Skin of body (tissue), 2 donors: ENCODE measurements around the gene FUT8. TPM values are rescaled to one million over a fixed set of nuclear protein-coding genes. Genes with fewer than 3 reads are reported as not detected.
A peak's percentile ranks its signal among the peaks of the same experiment; 100 is the strongest.
"Not testable (repeated sequence)": the region's sequence is repeated elsewhere in the genome, so short reads cannot be mapped to it uniquely, and the experiment has no call there.

Experiments used
- DNase-seq: peaks from one replicate; lab custom pipeline; 2025; lab: John Stamatoyannopoulos, UW
- total RNA-seq: library from RNA; depleted of rRNA; stranded (reverse); fragments of >200 nt; gene quantifications from one replicate; pipeline ENCODE4 v1.2.3, GENCODE V29; 2014

Gene FUT8
- total RNA-seq, 1 donor from 2014 or later = 39.6 TPM

GRCh38 chr14:65449647-65450046 is 37.1 kb downstream of the FUT8 start:
- DNase-seq = no peak

DNA sequence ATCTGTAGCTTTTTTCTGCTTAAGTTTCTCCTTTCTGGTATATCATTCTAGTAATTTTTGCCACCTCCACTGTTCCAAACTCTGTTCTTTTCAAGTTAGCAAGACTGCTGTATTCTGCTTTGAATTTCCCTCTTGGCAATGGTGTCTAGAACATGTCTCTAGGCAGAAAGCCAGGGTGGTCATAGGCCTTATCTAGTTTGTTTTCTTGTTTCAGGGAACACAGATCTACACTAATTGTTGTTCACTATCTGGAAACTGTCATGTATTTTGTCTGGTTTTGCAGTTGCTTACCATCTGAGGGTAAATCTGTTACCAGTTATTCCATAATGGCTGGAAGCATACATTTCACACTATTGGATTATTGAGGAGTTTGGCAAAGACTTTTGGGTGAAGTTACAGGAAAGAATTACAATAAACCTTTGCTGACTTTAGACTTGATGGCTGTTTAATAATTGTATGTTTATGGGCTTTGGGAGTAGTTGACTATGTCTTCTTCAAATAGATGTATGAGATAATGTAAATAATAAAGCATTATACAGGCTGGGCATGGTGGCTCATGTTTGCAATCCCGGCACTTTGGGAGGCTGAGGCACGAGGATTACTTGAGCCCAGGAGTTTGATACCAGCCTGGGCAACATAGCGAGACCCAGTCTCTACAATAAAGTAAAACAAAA is 41.4 kb downstream of the FUT8 start:
- DNase-seq = peak; percentile 2

- no peak for DNase-seq
These were observed 43.7 kb downstream of the FUT8 start for GRCh38 chr14:65456247-65456646.

GRCh38 chr14:65461730-65462129 is 49.2 kb downstream of the FUT8 start:
- DNase-seq = no peak

GRCh38 chr14:65462411-65462810 is 49.9 kb downstream of the FUT8 start:
- DNase-seq = no peak

GRCh38 chr14:65465584-65465983 is 53.1 kb downstream of the FUT8 start:
- no peak for DNase-seq

- not testable (repeated sequence) for DNase-seq
These were observed 55.4 kb downstream of the FUT8 start for GRCh38 chr14:65467926-65468325.

DNA sequence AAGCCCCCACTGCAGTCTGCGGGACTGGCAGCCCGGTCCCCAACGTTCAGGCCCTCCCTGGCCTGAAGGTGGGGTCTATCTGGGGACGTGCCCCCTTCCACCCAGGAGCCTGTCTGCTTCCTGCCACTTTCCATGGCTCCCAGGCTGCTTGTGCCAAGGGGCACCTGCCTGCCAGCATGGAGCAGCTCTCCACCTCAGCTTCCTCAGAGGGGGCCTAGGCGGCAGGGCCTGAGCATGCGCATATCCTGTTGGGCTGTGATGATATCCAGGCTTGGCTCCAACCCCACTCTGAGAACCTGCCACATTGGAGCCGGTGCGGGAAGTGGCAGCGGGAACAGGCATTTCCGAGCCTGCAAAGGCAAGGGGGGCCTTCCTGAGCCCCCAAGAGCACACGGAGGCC is 57.4 kb downstream of the FUT8 start:
- no peak for DNase-seq

GRCh38 chr14:65470404-65470880 is 57.9 kb downstream of the FUT8 start:
- no peak for DNase-seq

DNA sequence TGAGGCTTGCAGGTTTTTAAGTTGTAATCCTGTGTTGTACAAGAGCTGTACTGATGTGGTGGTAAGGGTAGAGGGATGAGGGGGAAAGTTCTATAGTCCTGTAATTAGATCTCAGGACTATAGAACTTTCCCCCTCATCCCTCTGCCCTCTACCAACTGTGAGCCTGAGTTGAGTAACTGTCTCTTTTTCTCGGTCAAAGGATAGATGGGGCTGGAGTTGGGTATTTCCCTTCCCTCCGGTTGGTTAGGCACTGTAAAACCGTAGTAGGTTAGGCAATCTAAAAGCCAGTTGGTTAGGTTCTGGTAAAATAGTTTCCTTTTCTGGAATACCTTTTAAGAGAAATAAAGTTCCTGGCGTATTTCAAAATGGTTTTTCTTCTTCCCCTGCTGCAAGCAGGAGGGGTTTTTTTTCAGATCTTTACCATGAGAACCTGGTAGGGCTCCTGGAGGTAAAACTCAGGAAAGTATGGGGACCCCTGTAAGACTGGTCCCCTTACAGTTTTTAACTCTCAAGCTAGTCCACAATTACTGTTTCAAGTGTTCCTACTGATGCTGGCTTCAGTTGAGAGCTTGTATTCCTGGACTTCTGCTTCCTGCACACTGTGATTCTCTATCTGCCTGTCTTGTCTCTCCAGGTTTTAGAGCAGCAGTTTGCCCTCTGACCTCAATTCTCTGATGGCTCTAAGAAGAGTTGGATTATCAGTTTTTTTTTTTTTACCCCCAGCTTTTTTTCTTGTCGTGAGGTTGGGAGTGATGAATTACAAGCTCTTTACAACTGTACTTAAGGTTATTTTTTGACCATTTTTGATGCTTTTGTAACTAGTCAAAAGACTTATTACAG is 58.7 kb downstream of the FUT8 start:
- DNase-seq = no peak

DNA sequence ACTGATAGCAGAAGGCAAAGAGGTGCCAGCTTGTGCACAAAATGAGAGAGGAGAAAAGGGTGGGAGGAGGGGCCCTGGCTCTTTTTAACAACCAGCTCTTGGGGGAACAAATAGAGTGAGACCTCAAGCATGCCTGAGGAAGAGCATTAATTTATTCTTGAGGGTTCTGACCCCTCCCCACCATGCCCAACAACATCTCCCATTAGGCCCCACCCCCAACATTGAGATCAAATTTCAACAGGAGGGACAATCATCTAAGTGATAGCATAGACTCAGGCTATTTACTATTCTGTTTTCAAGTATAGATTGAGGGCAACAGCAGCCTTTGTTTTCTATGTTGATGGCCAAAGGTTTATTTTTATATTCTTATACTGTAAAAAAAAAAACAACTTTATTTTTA is 59.7 kb downstream of the FUT8 start:
- no peak for DNase-seq

DNA sequence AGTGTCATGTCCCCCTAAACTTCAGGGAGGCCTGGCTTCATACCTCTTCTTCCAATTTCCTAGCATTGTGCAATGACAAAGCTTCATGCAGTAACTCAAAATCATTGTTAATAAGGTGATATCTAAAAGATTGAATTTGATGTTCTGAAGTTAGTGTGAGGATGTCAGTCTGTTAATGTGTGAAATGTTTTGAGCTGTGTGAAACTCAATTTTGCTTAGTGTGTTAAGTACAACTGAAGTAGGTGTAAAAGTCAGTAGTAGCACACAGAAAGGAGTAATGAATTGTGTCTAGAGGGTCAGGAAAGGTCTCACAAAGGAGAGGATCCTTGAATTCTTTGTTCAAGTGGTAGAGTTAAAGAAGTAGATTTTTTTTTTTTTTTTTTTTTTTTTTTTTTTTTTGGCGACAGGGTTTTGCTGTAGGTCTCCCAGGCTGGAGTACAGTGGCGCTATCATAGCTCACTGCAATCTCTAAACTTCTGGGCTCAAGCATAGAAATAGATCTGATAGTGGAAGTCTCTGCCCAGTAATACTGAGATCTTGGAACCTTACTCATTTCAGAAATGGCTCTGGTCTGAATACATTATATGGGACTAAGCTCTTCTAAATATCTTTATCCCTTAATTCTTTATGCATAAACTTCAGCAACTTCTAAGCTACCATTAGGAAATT is 63.9 kb downstream of the FUT8 start:
- no peak for DNase-seq

DNA sequence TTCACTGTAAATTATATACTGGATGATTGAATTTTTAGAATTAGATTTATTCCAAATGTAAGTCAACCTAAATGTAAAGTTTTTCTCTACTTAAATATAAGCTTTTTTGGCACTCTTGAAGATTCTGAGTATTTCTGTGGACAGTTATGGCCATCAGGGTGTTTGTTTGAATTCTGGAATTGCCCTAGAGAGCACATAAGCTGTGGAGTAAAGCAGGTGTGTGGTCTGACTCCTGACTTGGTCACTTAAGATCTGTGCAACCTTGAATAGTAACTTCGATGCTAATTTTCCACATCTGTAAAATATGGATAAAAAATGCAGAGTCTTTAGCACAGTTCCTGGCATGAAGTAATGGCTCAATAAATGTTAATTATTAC is 64.4 kb downstream of the FUT8 start:
- no peak for DNase-seq

- DNase-seq = no peak
These were observed 65.5 kb downstream of the FUT8 start for GRCh38 chr14:65478017-65478416.

GRCh38 chr14:65478596-65478995 is 66.1 kb downstream of the FUT8 start:
- DNase-seq = no peak

DNA sequence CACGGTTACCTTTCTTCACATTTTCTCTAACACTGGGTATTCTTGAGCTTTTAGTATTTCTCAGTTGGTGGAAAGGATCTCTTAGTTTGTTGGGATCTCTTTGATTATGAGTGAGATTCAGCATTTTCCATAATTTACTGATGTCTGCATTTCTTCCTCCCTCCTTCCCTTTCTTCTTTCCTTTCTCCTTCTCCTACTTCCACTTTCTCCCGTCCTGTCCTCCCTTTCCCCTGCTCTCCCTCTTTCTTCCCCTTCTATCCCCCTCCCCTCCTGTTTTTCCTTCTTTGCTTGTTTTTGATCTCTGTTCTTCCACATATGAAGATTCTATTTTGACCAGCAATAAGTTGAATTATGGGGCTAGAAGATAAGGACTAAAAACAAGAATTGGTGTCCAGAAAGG is 66.9 kb downstream of the FUT8 start:
- DNase-seq = no peak

GRCh38 chr14:65482757-65483438 is 70.4 kb downstream of the FUT8 start:
- DNase-seq = no peak

DNA sequence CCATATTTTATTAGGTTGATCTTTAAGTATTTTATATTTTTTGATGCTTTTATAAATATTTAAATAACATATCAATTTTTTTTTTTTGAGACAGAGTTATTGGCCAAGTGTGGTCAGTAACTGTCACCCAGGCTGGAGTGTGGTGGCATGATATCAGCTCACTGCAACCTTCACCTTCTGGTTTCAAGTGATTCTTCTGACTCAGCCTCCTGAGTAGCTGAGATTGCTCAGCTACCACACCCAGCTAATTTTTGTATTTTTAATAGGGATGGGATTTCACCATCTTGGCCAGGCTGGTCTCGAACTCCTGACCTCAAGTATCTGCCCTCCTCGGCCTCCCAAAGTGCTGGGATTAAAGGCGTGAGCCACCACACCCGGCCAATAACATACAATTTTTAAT is 71.1 kb downstream of the FUT8 start:
- no peak for DNase-seq

DNA sequence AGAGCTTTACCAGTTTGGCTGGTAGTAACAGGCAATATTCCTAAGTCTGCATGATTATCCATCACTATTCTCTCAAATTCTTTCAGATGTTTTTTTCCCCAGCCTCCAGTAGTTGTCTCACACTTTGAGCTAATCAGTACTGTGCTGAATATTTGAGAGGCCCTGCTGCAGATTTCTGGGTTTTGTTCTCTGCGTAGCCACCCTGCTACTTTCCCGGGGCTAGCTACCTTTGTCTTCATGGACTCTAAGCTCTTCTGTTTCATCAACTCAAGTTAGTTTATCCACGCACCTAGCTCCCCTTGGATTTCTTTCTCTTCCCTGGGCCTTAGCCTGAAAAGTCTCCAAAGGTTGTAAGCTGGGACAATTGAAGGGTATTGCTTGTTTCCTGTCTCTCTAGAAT is 73.0 kb downstream of the FUT8 start:
- no peak for DNase-seq

DNA sequence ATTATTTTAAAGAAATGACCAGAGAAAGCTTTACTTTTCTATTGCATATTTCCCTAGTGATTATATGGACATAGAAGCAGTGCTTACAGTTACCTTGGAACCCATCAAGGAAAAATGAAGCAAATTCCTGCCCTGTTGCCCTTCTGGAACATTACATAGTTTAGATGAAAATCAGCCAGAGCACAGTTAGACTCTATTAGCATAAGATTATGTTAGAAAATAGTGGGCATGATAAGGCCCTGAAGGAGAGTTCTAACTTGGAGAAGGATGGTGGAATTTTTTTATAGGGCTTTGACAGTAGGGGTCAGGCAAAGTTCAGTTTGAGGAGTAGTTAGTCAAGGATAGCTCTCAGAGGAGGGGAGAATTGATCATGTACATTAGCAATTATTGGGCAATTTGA is 74.3 kb downstream of the FUT8 start:
- no peak for DNase-seq

GRCh38 chr14:65487783-65488494 is 75.4 kb downstream of the FUT8 start:
- no peak for DNase-seq
